Suprapubic skin (tissue), 4 donors: ENCODE measurements around the gene TFDP3.

Experiments used
- EP300 ChIP-seq: sonication (generic); formaldehyde crosslinking; IDR thresholded peaks from one replicate; pipeline ENCODE4 v1.6.1; 2017; ENCODE audit warnings: antibody characterized with exemption
- POLR2AphosphoS5 ChIP-seq, 3 donors: sonication (generic); formaldehyde crosslinking; IDR thresholded peaks; one replicate each; pipeline ENCODE4 v1.6.1; 2017; ENCODE audit warnings: antibody characterized with exemption in 3 of 3
- TF ChIP-seq, protein P1 (sequence below), 2 donors: fragments of 200-600 bp in 1 of 2; fragments of 450-650 bp in 1 of 2; sonication (generic) in 1 of 2; IDR thresholded peaks; one replicate each; pipeline ENCODE4 v1.5.1; 2016 to 2019; ENCODE audit warnings: antibody characterized with exemption in 2 of 2, mild to moderate bottlenecking in 1 of 2, moderate library complexity in 1 of 2

DNA sequence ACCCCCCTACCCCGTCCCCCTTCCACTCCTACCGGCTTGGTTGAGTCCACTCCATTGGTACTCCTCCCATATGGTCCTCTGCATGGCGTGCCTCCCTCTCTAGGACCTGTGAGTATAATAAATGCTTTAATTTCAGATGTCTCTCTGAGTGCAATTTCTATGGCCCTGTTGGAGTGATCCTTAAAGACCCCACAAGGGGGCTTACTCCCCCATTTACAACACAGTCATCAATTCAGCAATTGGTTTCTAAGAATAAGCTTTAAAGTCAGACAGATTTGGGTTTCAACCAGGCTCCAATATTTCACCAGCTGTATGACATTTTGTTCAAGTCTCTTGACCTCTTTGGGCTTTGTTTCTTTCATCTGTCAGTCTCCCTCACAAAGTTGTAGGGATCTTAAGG lies 38.7 kb downstream of the TFDP3 start:
- TF ChIP-seq EP300, result no peak
- no peak for TF ChIP-seq POLR2AphosphoS5 (IDR thresholded peaks at IDR 0.05)
- TF ChIP-seq, protein P1, sequence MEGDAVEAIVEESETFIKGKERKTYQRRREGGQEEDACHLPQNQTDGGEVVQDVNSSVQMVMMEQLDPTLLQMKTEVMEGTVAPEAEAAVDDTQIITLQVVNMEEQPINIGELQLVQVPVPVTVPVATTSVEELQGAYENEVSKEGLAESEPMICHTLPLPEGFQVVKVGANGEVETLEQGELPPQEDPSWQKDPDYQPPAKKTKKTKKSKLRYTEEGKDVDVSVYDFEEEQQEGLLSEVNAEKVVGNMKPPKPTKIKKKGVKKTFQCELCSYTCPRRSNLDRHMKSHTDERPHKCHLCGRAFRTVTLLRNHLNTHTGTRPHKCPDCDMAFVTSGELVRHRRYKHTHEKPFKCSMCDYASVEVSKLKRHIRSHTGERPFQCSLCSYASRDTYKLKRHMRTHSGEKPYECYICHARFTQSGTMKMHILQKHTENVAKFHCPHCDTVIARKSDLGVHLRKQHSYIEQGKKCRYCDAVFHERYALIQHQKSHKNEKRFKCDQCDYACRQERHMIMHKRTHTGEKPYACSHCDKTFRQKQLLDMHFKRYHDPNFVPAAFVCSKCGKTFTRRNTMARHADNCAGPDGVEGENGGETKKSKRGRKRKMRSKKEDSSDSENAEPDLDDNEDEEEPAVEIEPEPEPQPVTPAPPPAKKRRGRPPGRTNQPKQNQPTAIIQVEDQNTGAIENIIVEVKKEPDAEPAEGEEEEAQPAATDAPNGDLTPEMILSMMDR (IDR thresholded peaks at IDR 0.05), result no peak
